Fibroblast of villous mesenchyme (primary cell): ENCODE data around the gene FLNB. TPM values are rescaled to one million over a fixed set of nuclear protein-coding genes. Genes with fewer than 3 reads are reported as not detected.

ENCODE experiments used
- DNase-seq: peaks from one replicate; pipeline ENCODE4 v3.0.0-alpha.2; 2010; ENCODE audit warnings: low read depth
- H3K4me3 ChIP-seq: 2 replicates; pipeline ENCODE4 v1.5.1; 2011; ENCODE audit warnings: low read depth, mild to moderate bottlenecking, low read length
- CTCF ChIP-seq: IDR thresholded peaks from 2 replicates; pipeline ENCODE4 v1.5.1; 2012; ENCODE audit warnings: low read depth, mild to moderate bottlenecking, low read length; ENCODE audit not compliant: insufficient read depth
- total RNA-seq: library from RNA; depleted of rRNA; stranded (reverse); fragments of >200 nt; gene quantifications from 2 replicates; pipeline ENCODE4 v1.2.3, GENCODE V29; 2012

The FLNB gene
- total RNA-seq, 1 donor: 325 TPM

- no peak overlapping the region for H3K4me3 ChIP-seq
- no peak for DNase-seq
- TF ChIP-seq CTCF: no peak
These were observed 35.6 kb upstream of the FLNB start for GRCh38 chr3:57972531-57973111.

GRCh38 chr3:57973715-57974477 is 34.3 kb upstream of the FLNB start:
- H3K4me3 ChIP-seq: no peak overlapping the region
- DNase-seq: no peak
- TF ChIP-seq CTCF: no peak

- TF ChIP-seq CTCF: no peak
- H3K4me3 ChIP-seq: no peak overlapping the region
- peak; percentile 98 for DNase-seq
These were observed 33.3 kb upstream of the FLNB start for GRCh38 chr3:57974796-57975388.

GRCh38 chr3:57977818-57978235 is 30.4 kb upstream of the FLNB start:
- DNase-seq: no peak
- no peak for TF ChIP-seq CTCF

GRCh38 chr3:57978316-57978715 is 29.9 kb upstream of the FLNB start:
- H3K4me3 ChIP-seq: no peak overlapping the region
- TF ChIP-seq CTCF: no peak
- no peak for DNase-seq

More at GRCh38 chr3:57977818-57978235, 30.4 kb upstream of the FLNB start:
- no peak overlapping the region for H3K4me3 ChIP-seq

GRCh38 chr3:57980416-57980815 is 27.8 kb upstream of the FLNB start:
- no peak for TF ChIP-seq CTCF
- no peak for DNase-seq
- H3K4me3 ChIP-seq: no peak overlapping the region
